Measurements from ENCODE around the gene CHDH. TPM values are rescaled to one million over a fixed set of nuclear protein-coding genes. Genes with fewer than 3 reads are reported as not detected.

The CHDH gene
- total RNA-seq, 2 donors from 2014 or later: 21.5 to 26.0 TPM

- WGBS, 2 donors: 91 to 92% methylated on average over 3 of the region's 3 CpGs
- H3K36me3 ChIP-seq (replicated peaks in 1 of 2; ENCODE audit: insufficient read depth in 1 of 2, low read depth in 2 of 2): peaks cover 0 to 10% of the 10 kb centered on the region in 2 donors
- no peak overlapping the region for H3K4me3 ChIP-seq
- no peaks in the 10 kb centered on the region for H3K9me3 ChIP-seq
- peaks cover 3% of the 10 kb centered on the region for H3K4me1 ChIP-seq
- intact Hi-C loops (cut with DNase I): no loop called here
- DNase-seq (no peak), ATAC-seq (no peak)
- no peak for TF ChIP-seq POLR2A (IDR thresholded peaks at IDR 0.05)
- no peak for TF ChIP-seq CTCF (IDR thresholded peaks at IDR 0.05)
- H3K27ac ChIP-seq: no peak overlapping the region
- H3K27me3 ChIP-seq: no peaks in the 10 kb centered on the region
Observed at GRCh38 chr3:53862241-53862640, 16.0 kb upstream of the CHDH start.

DNA sequence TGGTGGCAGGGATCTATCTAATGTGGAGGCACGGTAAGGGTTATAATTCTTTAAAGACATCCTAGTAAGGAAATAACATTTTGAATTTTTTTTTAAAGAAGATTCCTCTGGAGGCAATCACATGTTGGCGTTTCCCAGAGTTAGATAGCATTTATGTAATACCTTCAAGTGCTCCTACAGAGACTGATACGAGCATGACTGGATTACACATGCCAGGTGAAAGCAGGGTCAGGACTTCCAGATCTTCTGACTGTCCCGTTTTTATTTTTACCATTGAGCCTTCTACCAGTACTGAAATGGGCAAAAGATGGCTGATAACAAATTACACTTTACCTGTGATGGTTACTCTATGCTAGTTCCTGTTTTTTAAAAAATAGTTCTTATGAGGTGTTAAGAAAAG lies 14.0 kb upstream of the CHDH start:
- no peak for ATAC-seq
- H3K4me3 ChIP-seq: no peak overlapping the region
- no peak for TF ChIP-seq POLR2A (IDR thresholded peaks at IDR 0.05)
- no peak for TF ChIP-seq CTCF (IDR thresholded peaks at IDR 0.05)
- no peak overlapping the region for H3K27ac ChIP-seq
- intact Hi-C loops (cut with DNase I): no loop called here
- no peaks in the 10 kb centered on the region for H3K9me3 ChIP-seq
- no peaks in the 10 kb centered on the region for H3K27me3 ChIP-seq
- peaks cover 0 to 7% of the 10 kb centered on the region in 2 donors for H3K36me3 ChIP-seq (replicated peaks in 1 of 2; ENCODE audit: insufficient read depth in 1 of 2, low read depth in 2 of 2)
- no peak for DNase-seq
- peaks cover 3% of the 10 kb centered on the region for H3K4me1 ChIP-seq
- 76 to 78% methylated on average over 4 of the region's 4 CpGs for WGBS, 2 donors

- ATAC-seq (no peak), DNase-seq (no peak)
- Histone ChIP-seq H3K27me3 (no peaks in the 10 kb centered on the region), H3K9me3 (no peaks in the 10 kb centered on the region), H3K4me1 (peaks cover 3% of the 10 kb centered on the region), H3K4me3 (no peak overlapping the region), H3K27ac (no peak overlapping the region), H3K36me3 (replicated peaks in 1 of 2; ENCODE audit: insufficient read depth in 1 of 2, low read depth in 2 of 2) (peaks cover 0 to 7% of the 10 kb centered on the region in 2 donors)
- intact Hi-C loops (cut with DNase I): no loop called here
- no peak for TF ChIP-seq CTCF (IDR thresholded peaks at IDR 0.05)
- no peak for TF ChIP-seq POLR2A (IDR thresholded peaks at IDR 0.05)
- 91 to 97% methylated on average over 6 of the region's 6 CpGs for WGBS, 2 donors
Observed at GRCh38 chr3:53859178-53859577, 13.0 kb upstream of the CHDH start.

- Histone ChIP-seq H3K27me3 (no peaks in the 10 kb centered on the region), H3K27ac (no peak overlapping the region), H3K4me3 (no peak overlapping the region), H3K36me3 (replicated peaks in 1 of 2; ENCODE audit: insufficient read depth in 1 of 2, low read depth in 2 of 2) (peaks cover 0 to 5% of the 10 kb centered on the region in 2 donors), H3K4me1 (peaks cover 3% of the 10 kb centered on the region), H3K9me3 (no peaks in the 10 kb centered on the region)
- WGBS, 2 donors: 94 to 96% methylated on average over 7 of the region's 7 CpGs
- DNase-seq (no peak), ATAC-seq (no peak)
- no peak for TF ChIP-seq POLR2A (IDR thresholded peaks at IDR 0.05)
- TF ChIP-seq CTCF (IDR thresholded peaks at IDR 0.05): no peak
- intact Hi-C loops (cut with DNase I): no loop called here
Observed at GRCh38 chr3:53858096-53858741, 12.0 kb upstream of the CHDH start.

GRCh38 chr3:53856964-53857363 lies 10.7 kb upstream of the CHDH start:
- TF ChIP-seq CTCF (IDR thresholded peaks at IDR 0.05) (no peak), POLR2A (IDR thresholded peaks at IDR 0.05) (no peak)
- Histone ChIP-seq H3K4me1 (peaks cover 3% of the 10 kb centered on the region), H3K27ac (no peak overlapping the region), H3K36me3 (replicated peaks in 1 of 2; ENCODE audit: insufficient read depth in 1 of 2, low read depth in 2 of 2) (peaks cover 0 to 5% of the 10 kb centered on the region in 2 donors), H3K9me3 (no peaks in the 10 kb centered on the region), H3K4me3 (no peak overlapping the region), H3K27me3 (no peaks in the 10 kb centered on the region)
- 86 to 88% methylated on average over 7 of the region's 7 CpGs for WGBS, 2 donors
- intact Hi-C loops (cut with DNase I): no loop called here
- DNase-seq: no peak
- no peak for ATAC-seq

Measured in body of pancreas (tissue), 4 donors.